Omental fat pad (tissue), 4 donors: ENCODE data around the gene COPE. TPM values are rescaled to one million over a fixed set of nuclear protein-coding genes. Genes with fewer than 3 reads are reported as not detected.

Experiments
- ATAC-seq: fragments of 150-250 bp; one replicate; pipeline ENCODE4 v1.9.1; 2016; ENCODE audit warnings: mild to moderate bottlenecking, moderate library complexity; ENCODE audit not compliant: low FRiP score
- DNase-seq: peaks from one replicate; pipeline ENCODE4 v3.0.0-alpha.2; 2019; ENCODE audit warnings: low spot score
- CTCF ChIP-seq, 3 donors: fragments of 450-650 bp; IDR thresholded peaks; one replicate each; pipeline ENCODE4 v1.5.1; 2016 to 2017; ENCODE audit warnings: antibody characterized with exemption in 3 of 3, mild to moderate bottlenecking in 3 of 3, moderate library complexity in 2 of 3
- total RNA-seq, 4 donors: library from RNA; depleted of rRNA; stranded (reverse); fragments of >200 nt; gene quantifications; one replicate each; pipeline ENCODE4 v1.1.0, GENCODE V29; 2016

The COPE gene
- total RNA-seq, 4 donors from 2014 or later, result 158 to 202 (median 169) TPM

GRCh38 chr19:18946918-18947317, 27.7 kb upstream of the COPE start:
- TF ChIP-seq CTCF (IDR thresholded peaks at IDR 0.05), result no peak
- DNase-seq, result no peak
- ATAC-seq, result no peak

GRCh38 chr19:18946335-18946734, 27.1 kb upstream of the COPE start:
- no peak for ATAC-seq
- TF ChIP-seq CTCF (IDR thresholded peaks at IDR 0.05), result no peak
- DNase-seq, result no peak

DNA sequence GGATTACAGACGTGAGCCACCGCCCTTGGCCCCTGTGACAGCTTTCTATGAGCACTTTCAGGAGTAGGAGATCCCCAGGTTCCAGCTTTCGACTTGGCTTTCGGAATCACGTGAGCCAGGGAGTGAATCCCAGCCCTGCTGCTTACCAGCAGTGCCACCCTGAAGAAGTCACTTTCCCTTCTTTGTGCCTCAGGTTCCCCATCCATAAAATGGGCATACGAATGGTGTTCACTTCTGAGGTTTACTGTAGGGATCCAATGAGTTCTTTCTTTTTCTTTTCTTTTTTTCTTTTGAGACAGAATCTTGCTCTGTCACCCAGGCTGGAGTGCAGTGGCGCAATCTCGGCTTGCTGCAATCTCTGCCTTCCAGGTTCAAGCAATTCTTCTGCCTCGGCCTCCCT, 26.1 kb upstream of the COPE start:
- TF ChIP-seq CTCF (IDR thresholded peaks at IDR 0.05), result no peak
- DNase-seq (no peak), ATAC-seq (no peak)

DNA sequence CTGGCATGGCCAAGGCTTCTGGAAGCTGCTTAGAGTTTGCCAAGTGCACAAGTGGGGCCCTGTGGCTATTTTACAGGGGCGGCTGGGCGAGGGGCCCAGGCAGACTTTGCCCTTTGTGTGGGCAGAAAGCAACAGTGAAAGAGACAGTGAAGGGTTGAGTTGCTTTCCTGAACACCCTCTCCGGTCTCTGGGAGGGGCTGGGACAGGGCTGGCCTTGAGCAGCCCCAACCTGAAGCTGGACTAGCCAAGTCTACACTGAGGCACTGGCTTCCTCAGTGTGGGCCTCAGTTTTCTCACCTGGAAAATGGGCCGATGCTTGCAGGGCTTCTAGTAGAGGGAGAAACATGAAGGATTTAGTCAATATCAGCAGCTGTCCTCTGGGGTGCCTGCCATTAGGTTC, 24.3 kb upstream of the COPE start:
- TF ChIP-seq CTCF (IDR thresholded peaks at IDR 0.05), result no peak
- DNase-seq (no peak), ATAC-seq (no peak)

DNA sequence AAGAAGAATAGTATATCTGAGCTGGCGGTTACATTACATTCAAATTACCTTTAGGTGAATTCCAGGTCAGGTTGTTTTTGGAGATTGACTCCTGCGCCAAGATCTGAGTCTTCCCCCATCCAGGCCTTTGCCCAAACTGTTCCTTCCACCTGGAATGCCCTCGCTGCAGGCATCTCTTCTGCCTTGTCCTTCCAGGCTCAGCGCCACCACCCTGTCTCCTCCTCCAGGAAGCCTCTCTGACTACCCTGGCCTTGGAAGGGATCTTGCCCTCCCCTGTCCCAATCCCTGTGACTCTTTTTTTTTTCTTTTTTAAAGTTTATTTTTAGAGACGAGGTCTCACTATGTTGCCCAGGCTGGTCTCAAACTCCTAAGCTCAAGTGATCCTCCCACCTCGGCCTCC, 23.5 kb upstream of the COPE start:
- no peak for TF ChIP-seq CTCF (IDR thresholded peaks at IDR 0.05)
- DNase-seq, result no peak
- ATAC-seq, result no peak

GRCh38 chr19:18941628-18942354, 22.6 kb upstream of the COPE start:
- ATAC-seq (no peak), DNase-seq (no peak)
- TF ChIP-seq CTCF (IDR thresholded peaks at IDR 0.05), result no peak
